Measurements from ENCODE around the gene PRKCE.

- TF ChIP-seq REST (IDR thresholded peaks at IDR 0.05), result no peak
- TF ChIP-seq, protein P1, sequence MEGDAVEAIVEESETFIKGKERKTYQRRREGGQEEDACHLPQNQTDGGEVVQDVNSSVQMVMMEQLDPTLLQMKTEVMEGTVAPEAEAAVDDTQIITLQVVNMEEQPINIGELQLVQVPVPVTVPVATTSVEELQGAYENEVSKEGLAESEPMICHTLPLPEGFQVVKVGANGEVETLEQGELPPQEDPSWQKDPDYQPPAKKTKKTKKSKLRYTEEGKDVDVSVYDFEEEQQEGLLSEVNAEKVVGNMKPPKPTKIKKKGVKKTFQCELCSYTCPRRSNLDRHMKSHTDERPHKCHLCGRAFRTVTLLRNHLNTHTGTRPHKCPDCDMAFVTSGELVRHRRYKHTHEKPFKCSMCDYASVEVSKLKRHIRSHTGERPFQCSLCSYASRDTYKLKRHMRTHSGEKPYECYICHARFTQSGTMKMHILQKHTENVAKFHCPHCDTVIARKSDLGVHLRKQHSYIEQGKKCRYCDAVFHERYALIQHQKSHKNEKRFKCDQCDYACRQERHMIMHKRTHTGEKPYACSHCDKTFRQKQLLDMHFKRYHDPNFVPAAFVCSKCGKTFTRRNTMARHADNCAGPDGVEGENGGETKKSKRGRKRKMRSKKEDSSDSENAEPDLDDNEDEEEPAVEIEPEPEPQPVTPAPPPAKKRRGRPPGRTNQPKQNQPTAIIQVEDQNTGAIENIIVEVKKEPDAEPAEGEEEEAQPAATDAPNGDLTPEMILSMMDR (IDR thresholded peaks at IDR 0.05; ENCODE audit: low read depth, low read length, missing input control), result no peak
- no peak for TF ChIP-seq MAX (IDR thresholded peaks at IDR 0.05)
- TF ChIP-seq SP1 (IDR thresholded peaks at IDR 0.05), result no peak
Observed at GRCh38 chr2:45990131-45990530, 338.7 kb downstream of the PRKCE start.

Measured in liver (tissue), 3 donors.